ENCODE measurements around the gene TMEM106B.

The TMEM106B gene

GRCh38 chr7:12228024-12228423 is 16.9 kb downstream of the TMEM106B start:
- DNase-seq (ENCODE audit: low spot score), result no peak

GRCh38 chr7:12229046-12229445 is 18.0 kb downstream of the TMEM106B start:
- no peak for DNase-seq (ENCODE audit: low spot score)

GRCh38 chr7:12231097-12231496 is 20.0 kb downstream of the TMEM106B start:
- DNase-seq (ENCODE audit: low spot score), result no peak

GRCh38 chr7:12233175-12233574 is 22.1 kb downstream of the TMEM106B start:
- DNase-seq (ENCODE audit: low spot score), result no peak

GRCh38 chr7:12234334-12234865 is 23.3 kb downstream of the TMEM106B start:
- no peak for DNase-seq (ENCODE audit: low spot score)

- no peak for DNase-seq (ENCODE audit: low spot score)
Observed at GRCh38 chr7:12235970-12236369, 24.9 kb downstream of the TMEM106B start.

- DNase-seq (ENCODE audit: low spot score), result no peak
Observed at GRCh38 chr7:12237007-12237406, 25.9 kb downstream of the TMEM106B start.

GRCh38 chr7:12239806-12240205 is 28.7 kb downstream of the TMEM106B start:
- no peak for DNase-seq (ENCODE audit: low spot score)

- no peak for DNase-seq (ENCODE audit: low spot score)
Observed at GRCh38 chr7:12244129-12244528, 33.0 kb downstream of the TMEM106B start.

- no peak for DNase-seq (ENCODE audit: low spot score)
Observed at GRCh38 chr7:12244694-12245093, 33.6 kb downstream of the TMEM106B start.

GRCh38 chr7:12249706-12250105 is 38.6 kb downstream of the TMEM106B start:
- DNase-seq (ENCODE audit: low spot score), result no peak

GRCh38 chr7:12250232-12250631 is 39.1 kb downstream of the TMEM106B start:
- no peak for DNase-seq (ENCODE audit: low spot score)

- peak; percentile 53 for DNase-seq (ENCODE audit: low spot score)
Observed at GRCh38 chr7:12256090-12256489, 45.0 kb downstream of the TMEM106B start.

- peak; percentile 84 for DNase-seq (ENCODE audit: low spot score)
Observed at GRCh38 chr7:12257582-12257981, 46.5 kb downstream of the TMEM106B start.

- no peak for DNase-seq (ENCODE audit: low spot score)
Observed at GRCh38 chr7:12258074-12258473, 47.0 kb downstream of the TMEM106B start.

- no peak for DNase-seq (ENCODE audit: low spot score)
Observed at GRCh38 chr7:12267542-12267941, 56.4 kb downstream of the TMEM106B start.

GRCh38 chr7:12269100-12269895 is 58.2 kb downstream of the TMEM106B start:
- DNase-seq (ENCODE audit: low spot score), result no peak

GRCh38 chr7:12281038-12281437 is 69.9 kb downstream of the TMEM106B start:
- no peak for DNase-seq (ENCODE audit: low spot score)

- no peak for DNase-seq (ENCODE audit: low spot score)
Observed at GRCh38 chr7:12287901-12288300, 76.8 kb downstream of the TMEM106B start.

- DNase-seq (ENCODE audit: low spot score), result no peak
Observed at GRCh38 chr7:12289996-12290395, 78.9 kb downstream of the TMEM106B start.

GRCh38 chr7:12290761-12291160 is 79.7 kb downstream of the TMEM106B start:
- DNase-seq (ENCODE audit: low spot score), result no peak

GRCh38 chr7:12291870-12292269 is 80.8 kb downstream of the TMEM106B start:
- peak; percentile 27 for DNase-seq (ENCODE audit: low spot score)

All from CD4-positive, alpha-beta T cell treated with Interleukin-2 at 100 ng/mL for 4 hours (primary cell).